ENCODE measurements around the gene SULT1E1.
A peak's percentile ranks its signal among the peaks of the same experiment; 100 is the strongest.

The SULT1E1 gene

GRCh38 chr4:69860052-69860451, at the start of gene SULT1E1:
Gene SULT1E1 (minus strand): TSS chr4:69860145. CDS start chr4:69857644, 2,501 bp downstream.
- no peak for DNase-seq (ENCODE audit: low spot score)

GRCh38 chr4:69909195-69909594, 49.2 kb upstream of the SULT1E1 start:
- no peak for DNase-seq (ENCODE audit: low spot score)

GRCh38 chr4:69907151-69907550, 47.2 kb upstream of the SULT1E1 start:
- DNase-seq (ENCODE audit: low spot score) = no peak

- DNase-seq (ENCODE audit: low spot score) = no peak
Observed at GRCh38 chr4:69896530-69897116, 36.7 kb upstream of the SULT1E1 start.

GRCh38 chr4:69894721-69895120, 34.8 kb upstream of the SULT1E1 start:
- no peak for DNase-seq (ENCODE audit: low spot score)

GRCh38 chr4:69894186-69894585, 34.2 kb upstream of the SULT1E1 start:
- DNase-seq (ENCODE audit: low spot score) = no peak

GRCh38 chr4:69888336-69888735, 28.4 kb upstream of the SULT1E1 start:
- no peak for DNase-seq (ENCODE audit: low spot score)

GRCh38 chr4:69882150-69882549, 22.2 kb upstream of the SULT1E1 start:
- no peak for DNase-seq (ENCODE audit: low spot score)

GRCh38 chr4:69881173-69881773, 21.3 kb upstream of the SULT1E1 start:
- peak; percentile 8 for DNase-seq (ENCODE audit: low spot score)

- no peak for DNase-seq (ENCODE audit: low spot score)
Observed at GRCh38 chr4:69878250-69878649, 18.3 kb upstream of the SULT1E1 start.

- DNase-seq (ENCODE audit: low spot score) = no peak
Observed at GRCh38 chr4:69877453-69877852, 17.5 kb upstream of the SULT1E1 start.

DNA sequence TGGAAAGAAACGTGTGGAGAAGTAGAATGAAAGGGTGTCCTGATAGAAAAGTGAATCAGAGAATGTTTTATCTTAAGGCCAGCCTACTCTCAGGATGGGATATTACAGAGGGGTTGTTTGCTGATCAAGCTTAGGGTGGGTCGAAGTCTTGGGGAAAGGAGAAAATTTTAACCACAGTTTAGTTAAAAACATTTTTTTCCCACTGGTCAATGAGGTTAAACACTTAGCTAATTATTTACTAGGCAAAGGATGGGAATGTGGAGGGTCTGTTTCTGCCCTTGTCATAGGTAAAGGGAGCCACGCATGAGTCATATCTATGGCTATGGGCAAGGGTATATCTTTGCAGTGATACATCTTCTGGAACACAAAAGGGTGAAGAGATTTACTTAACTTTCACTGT, 16.1 kb upstream of the SULT1E1 start:
- no peak for DNase-seq (ENCODE audit: low spot score)

DNA sequence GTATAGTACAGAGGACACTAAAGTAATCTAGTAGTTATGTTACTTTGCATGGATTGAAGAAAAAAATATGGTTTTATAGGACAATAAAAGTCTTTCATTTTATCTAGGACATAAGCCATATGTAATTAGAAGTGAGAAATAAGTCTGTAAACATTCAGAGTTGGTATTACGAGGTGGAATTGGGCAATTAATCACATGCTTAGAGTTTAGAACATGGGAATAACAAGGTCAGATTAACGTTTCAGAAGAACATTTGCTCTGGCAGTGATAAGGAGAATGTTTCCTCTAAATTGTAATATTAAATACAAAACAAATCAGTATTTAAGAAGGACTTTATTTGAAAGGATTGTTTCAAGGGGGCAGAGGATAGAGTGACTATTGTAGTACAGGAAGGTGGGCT, 15.6 kb upstream of the SULT1E1 start:
- DNase-seq (ENCODE audit: low spot score) = no peak

GRCh38 chr4:69874507-69874906, 14.6 kb upstream of the SULT1E1 start:
- DNase-seq (ENCODE audit: low spot score) = no peak

DNA sequence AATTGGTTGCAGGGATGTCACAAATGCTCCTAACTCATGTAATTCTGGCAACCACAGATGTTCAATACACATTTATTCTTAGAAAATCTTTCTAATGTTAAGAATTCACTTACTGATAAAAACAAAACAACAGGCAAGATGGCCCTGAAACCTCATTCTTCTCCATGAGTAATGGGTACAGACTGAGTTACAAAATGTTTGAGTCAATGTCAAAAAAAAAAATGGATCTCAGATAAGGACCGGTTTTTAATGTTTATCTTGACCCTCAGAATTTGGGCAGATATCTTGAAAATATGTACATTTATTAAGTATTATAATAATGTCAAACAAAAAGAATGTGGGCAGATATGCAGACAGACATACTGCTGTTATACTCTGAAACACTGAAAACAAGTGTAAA, 1.8 kb upstream of the SULT1E1 start:
- no peak for DNase-seq (ENCODE audit: low spot score)

DNA sequence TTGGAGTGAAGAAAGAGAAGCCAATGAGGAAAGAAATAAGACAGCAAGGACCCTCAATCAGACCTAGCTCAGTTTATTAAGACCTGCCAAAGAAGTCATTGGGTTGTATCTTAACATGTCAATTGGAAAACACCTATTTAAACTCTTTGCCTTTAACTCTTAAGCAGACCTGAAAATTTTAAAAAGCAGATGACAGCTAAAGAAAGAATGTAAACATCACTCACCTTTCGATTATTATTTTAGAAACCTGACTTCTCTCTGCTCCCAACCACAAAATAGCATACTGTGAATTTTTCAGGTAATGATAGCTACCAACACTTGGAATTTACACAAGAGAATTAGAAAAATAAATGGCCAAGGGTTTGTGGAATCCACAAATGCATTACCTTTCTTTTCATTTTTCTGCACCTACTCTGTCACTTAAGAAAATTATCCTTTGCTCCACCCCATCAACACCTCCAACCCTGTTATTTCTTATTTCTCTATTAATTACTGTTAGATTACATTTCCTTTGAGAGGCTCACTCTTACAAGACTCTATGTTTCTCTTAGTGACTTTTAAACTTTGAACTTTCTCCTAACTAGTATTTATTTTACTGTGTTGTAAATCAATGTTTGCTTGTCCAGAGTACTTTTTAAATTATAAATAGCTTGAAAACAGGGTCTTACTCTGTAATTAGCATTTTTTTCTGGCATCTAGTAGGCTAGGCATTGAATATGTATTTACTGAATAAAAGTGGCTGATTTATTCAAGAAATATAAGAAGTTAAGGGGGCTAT, 765 bp upstream of the SULT1E1 start:
- DNase-seq (ENCODE audit: low spot score) = no peak

DNA sequence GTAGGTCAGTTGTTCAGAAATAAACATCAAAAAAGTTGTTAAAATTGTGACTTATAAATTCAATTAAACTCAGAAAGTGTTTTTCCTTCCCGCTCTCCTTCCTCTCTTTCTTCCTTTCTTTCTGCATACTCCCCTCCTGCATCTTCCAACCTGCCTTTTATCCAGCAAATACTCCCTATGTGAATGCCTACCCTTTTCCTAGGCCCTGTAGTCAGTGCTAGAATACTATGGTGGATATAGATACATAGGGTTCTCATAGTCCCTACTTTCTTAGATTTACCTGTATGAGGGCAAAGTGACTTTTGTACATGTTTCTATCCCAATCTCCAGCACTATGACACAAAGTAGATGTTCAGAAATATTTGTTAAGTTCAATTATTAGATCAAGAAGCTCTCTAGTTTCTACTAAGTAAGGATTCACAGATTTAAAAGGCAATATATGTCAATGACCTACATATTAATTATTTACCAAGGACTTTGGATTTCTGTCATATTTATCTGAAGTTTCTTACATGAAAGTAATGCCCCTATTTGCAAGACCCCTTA, 732 bp downstream of the SULT1E1 start:
- no peak for DNase-seq (ENCODE audit: low spot score)

DNA sequence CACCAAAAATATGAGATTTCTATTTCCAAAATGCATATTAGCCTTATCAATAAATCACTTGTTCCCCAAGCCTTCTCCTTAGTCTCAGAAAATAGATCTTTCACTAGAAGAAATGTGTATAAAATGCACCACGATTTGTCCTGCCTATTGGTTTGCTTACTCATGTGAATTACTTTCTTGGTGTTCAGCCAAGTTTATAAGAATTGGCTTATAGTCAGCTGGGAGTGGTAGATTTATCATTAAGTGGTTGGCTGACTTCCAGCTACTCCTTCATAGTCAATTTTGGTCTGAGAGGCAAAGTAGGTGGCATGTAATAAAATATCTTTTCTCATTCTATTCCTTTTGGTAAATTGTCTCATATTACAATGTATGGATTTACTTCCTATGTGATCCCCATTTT, 1.3 kb downstream of the SULT1E1 start:
- no peak for DNase-seq (ENCODE audit: low spot score)

DNA sequence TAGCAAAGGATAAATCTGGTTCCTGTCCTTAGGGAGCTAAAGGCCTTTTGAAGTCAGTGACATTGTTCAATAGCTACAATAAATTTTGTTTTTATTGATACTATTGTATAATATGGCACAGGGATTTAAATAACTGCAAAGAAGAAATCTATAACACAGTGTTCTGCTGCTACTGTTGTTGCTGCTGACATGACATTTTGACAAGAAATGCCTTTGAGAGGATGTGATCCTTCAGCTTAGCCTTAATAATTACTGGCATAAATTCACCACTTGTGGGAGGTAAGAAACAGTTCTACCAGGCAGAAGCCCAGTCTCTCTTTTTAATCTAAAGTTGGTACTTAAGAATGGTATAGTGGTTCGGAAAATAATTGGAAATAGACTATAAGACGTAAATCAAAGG, 4.1 kb downstream of the SULT1E1 start:
- no peak for DNase-seq (ENCODE audit: low spot score)

- no peak for DNase-seq (ENCODE audit: low spot score)
Observed at GRCh38 chr4:69849969-69850368, 10.0 kb downstream of the SULT1E1 start.

DNA sequence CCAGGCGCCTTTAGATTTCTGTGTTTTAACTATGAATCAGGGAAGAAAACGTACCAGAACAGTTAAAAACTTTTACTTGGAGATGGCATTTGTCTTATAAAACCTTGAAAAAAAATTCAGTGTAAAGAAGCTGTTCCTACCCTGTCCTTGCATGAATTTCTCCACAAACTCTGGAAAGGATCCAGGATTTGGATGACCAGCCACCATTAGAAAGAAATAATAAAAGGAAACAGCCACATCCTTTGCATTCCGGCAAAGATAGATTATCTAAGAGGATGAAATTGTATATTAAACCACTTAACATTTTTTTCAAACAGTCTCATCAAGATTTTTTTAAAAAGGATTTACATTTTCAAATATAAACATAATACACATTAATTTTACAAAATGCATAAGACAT, 10.6 kb downstream of the SULT1E1 start:
- no peak for DNase-seq (ENCODE audit: low spot score)

DNA sequence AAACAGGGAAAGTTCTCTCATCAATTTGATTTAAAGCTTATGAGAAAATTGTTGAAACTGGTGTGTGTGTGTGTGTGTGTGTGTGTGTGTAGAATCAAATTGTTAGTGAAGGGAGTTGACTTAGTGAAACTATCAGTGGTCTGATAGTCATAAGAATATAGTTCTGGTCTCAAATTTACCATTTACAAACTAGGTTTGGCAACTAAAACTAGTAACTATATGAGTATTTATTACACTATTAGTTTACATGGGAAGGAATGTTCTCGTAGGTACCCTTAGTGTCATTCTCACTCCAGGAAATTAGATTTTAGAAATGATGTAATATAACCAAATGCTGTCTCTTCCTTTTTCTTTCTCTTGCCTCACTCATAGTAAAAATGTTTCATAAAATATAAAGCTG, 11.9 kb downstream of the SULT1E1 start:
- no peak for DNase-seq (ENCODE audit: low spot score)

DNA sequence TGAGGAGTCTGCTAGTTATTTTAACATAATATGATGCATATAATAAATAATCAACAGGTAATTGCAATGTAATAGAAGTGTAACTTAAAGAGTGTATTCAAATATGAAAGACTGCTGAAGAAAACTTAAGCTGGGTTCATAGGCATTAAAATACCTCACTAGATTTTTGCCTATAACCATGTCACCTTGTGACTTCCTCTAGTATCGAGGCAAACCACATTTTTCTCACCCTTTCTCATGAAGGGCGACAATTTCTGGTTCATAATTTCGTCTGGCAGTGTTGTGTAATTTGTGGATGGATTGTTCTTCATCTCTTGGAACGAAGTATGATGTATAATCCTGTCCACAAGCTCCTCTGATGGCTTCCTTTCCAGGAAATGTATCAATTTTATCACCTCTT, 16.0 kb downstream of the SULT1E1 start:
- DNase-seq (ENCODE audit: low spot score) = no peak
